ENCODE measurements around the gene NXPH4. TPM values are rescaled to one million over a fixed set of nuclear protein-coding genes. Genes with fewer than 3 reads are reported as not detected.

Gene NXPH4
- total and polyA plus RNA-seq, 10 of the 15 experiments (the other 5 are each of a cell fraction or from before 2014, with no cell fraction given): 0.03 to 0.26 TPM; not detected in 8

GRCh38 chr12:57205186-57205585 is 11.4 kb upstream of the NXPH4 start:
- Histone ChIP-seq H3K27me3 (replicated peaks in 1 of 2; ENCODE audit: control insufficient read depth in 2 of 2, insufficient read depth in 2 of 2, low read length in 1 of 2) (no peaks in the 10 kb centered on the region; a peak in 1 of 4 replicates), H3K79me2 (ENCODE audit: control insufficient read depth, insufficient read depth, low read length) (no peaks in the 10 kb centered on the region), H4K20me1 (ENCODE audit: control insufficient read depth, insufficient read depth) (no peaks in the 10 kb centered on the region), H3K27ac (ENCODE audit: control insufficient read depth, insufficient read depth) (no peak overlapping the region), H3K9me3 (replicated peaks; ENCODE audit: control insufficient read depth, insufficient read depth, low read length) (no peaks in the 10 kb centered on the region), H3K36me3 (ENCODE audit: control insufficient read depth in 2 of 2, insufficient read depth in 2 of 2, low read length in 1 of 2) (no peaks in the 10 kb centered on the region), H3K9ac (ENCODE audit: control insufficient read depth, insufficient read depth, low read length) (no peak overlapping the region), H3K4me3 (no peak overlapping the region), H3K4me1 (ENCODE audit: control insufficient read depth, insufficient read depth, low read length) (no peaks in the 10 kb centered on the region), H2AFZ (ENCODE audit: control insufficient read depth, low read depth, low read length) (no peak overlapping the region), H3K4me2 (ENCODE audit: control insufficient read depth, insufficient read depth) (no peak overlapping the region)
- ChIA-PET RAD21 (ENCODE audit: unreplicated experiment) (no interaction called here), CTCF (no interaction called here), SMC1A (ENCODE audit: uncharacterized antibody, unreplicated experiment) (no interaction called here), POLR2A (no interaction called here)
- BruUV-seq (replicated peaks): no TSS peak
- ATAC-seq (no peak), DNase-seq (ENCODE audit: low read depth, low spot score) (no peak), FAIRE-seq (no peak)
- no peak for TF ChIP-seq SKIL (IDR thresholded peaks at IDR 0.05; ENCODE audit: low read depth, poor library complexity, severe bottlenecking)
- no peak for TF ChIP-seq TARDBP (IDR thresholded peaks at IDR 0.05; ENCODE audit: borderline replicate concordance)
- TF ChIP-seq BCL11A (IDR thresholded peaks at IDR 0.05; ENCODE audit: low read depth, low read length): no peak
- no peak for TF ChIP-seq PKNOX1 (IDR thresholded peaks at IDR 0.05)
- TF ChIP-seq GABPA (IDR thresholded peaks at IDR 0.05; ENCODE audit: low read depth): no peak
- TF ChIP-seq PBX3 (IDR thresholded peaks at IDR 0.05; ENCODE audit: insufficient replicate concordance, low read depth, low read length): no peak
- intact Hi-C loops (cut with micrococcal nuclease; ENCODE audit: unreplicated experiment) (no loop called here), in situ Hi-C loops (cut with MboI) (no loop called here)
- 81% methylated on average over 26 of the region's 26 CpGs for WGBS (ENCODE audit: insufficient coverage, insufficient replicate concordance, low lambda C conversion rate, missing lambda C conversion rate)
